ENCODE results near the gene TMEM94. TPM values are rescaled to one million over a fixed set of nuclear protein-coding genes. Genes with fewer than 3 reads are reported as not detected.

The TMEM94 gene
- total RNA-seq, 4 donors from 2014 or later, result 31.0 to 50.3 (median 42.8) TPM

DNA sequence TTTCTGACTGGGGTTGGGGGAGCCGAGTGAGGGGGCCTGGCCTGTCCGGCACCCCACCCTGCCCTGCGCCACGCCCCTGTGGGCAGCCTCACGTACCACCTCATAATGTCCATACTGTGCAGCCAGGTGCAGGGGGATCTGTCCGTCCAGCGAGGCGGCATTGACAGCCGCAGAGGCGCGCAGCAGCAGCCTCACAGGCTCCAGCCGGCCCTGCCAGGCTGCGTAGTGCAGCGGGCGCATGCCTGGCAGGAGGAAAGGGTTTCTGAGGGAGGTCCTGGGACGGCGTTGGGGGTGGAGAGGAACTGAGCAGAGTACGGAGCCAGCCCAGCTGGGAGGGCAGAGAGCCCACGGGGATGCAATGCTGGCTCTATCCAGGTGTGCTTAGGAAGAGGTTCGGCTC, 50.5 kb downstream of the TMEM94 start:
- peak overlapping the region in 3 of 4 donors; percentile 90 to 98 (median 90) for H3K27ac ChIP-seq
- no peaks in the 10 kb centered on the region for H3K27me3 ChIP-seq
- no peaks in the 10 kb centered on the region for H3K9me3 ChIP-seq
- H3K36me3 ChIP-seq, result peaks cover 0 to 72% of the 10 kb centered on the region in 2 donors
- TF ChIP-seq EP300 (IDR thresholded peaks at IDR 0.05) (no peak), POLR2AphosphoS5 (IDR thresholded peaks at IDR 0.05) (no peak), POLR2A (IDR thresholded peaks at IDR 0.05) (no peak)
- TF ChIP-seq, protein P1, sequence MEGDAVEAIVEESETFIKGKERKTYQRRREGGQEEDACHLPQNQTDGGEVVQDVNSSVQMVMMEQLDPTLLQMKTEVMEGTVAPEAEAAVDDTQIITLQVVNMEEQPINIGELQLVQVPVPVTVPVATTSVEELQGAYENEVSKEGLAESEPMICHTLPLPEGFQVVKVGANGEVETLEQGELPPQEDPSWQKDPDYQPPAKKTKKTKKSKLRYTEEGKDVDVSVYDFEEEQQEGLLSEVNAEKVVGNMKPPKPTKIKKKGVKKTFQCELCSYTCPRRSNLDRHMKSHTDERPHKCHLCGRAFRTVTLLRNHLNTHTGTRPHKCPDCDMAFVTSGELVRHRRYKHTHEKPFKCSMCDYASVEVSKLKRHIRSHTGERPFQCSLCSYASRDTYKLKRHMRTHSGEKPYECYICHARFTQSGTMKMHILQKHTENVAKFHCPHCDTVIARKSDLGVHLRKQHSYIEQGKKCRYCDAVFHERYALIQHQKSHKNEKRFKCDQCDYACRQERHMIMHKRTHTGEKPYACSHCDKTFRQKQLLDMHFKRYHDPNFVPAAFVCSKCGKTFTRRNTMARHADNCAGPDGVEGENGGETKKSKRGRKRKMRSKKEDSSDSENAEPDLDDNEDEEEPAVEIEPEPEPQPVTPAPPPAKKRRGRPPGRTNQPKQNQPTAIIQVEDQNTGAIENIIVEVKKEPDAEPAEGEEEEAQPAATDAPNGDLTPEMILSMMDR (IDR thresholded peaks at IDR 0.05), result no peak
- H3K4me3 ChIP-seq, result no peak overlapping the region
- no peak for ATAC-seq
- 78% methylated on average over 6 of the region's 20 CpGs; no CpG with 5 or more reads in 1 of the 2 donors for WGBS, 2 donors (ENCODE audit: low coverage in 1 of 2)
- peaks cover 0 to 75% (median 14%) of the 10 kb centered on the region in 3 donors for H3K4me1 ChIP-seq

DNA sequence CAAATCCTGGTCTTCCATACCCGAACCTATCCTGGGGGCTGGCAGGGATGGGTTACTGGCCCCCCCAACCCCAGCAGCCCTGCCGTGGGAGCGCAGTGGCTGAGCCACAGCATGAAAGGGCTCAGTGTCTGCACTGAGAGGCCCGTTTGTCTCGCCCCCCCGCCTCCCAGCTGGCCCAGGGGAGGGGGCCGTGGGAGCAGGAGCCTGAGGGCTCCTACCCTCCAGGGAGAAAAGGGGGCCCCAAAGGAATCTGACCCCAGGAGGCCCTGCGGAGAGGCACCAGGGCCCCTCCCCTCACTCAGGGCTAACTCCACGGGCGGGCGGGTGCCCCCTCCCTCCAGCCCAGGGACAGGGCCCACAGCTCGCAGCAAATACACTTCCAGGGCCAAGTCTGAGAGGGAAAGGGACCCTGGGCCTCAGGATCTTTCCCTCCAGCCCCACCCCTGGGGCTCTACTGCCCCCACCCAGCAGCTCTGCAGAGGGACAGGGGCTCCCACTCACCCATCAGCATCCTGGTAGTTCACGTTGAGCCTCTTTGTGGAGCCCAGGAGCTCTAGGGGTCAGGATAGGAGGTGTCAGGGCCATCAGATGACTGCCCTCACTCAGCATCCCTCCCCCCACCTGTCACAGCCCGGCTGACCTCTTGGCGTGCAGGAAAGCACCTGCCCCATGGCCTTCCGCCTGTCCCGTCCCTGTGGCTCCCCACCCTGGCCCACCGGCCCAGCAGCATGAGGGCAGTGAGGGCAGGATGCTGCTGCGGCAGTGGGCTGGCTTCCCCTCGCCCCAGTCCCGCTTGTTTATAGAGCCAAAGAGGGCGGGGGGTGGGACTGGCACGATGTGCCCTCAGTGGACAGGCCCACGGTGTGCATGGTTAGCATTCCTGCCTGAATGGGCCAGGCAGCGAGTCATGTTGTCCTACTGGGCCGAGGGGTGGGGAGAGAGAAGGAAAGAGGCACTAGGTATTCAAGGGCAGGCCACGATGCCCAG, 51.6 kb downstream of the TMEM94 start:
- peaks cover 0 to 76% (median 21%) of the 10 kb centered on the region in 3 donors for H3K4me1 ChIP-seq
- peak; percentile 28 for ATAC-seq
- peaks cover 0 to 60% of the 10 kb centered on the region in 2 donors for H3K36me3 ChIP-seq
- no peak overlapping the region for H3K4me3 ChIP-seq
- H3K27me3 ChIP-seq, result no peaks in the 10 kb centered on the region
- TF ChIP-seq, protein P1 (IDR thresholded peaks at IDR 0.05), result no peak
- TF ChIP-seq POLR2AphosphoS5 (IDR thresholded peaks at IDR 0.05) (no peak), EP300 (IDR thresholded peaks at IDR 0.05) (no peak), POLR2A (IDR thresholded peaks at IDR 0.05) (no peak)
- no peaks in the 10 kb centered on the region for H3K9me3 ChIP-seq
- H3K27ac ChIP-seq, result peak overlapping the region in 3 of 4 donors; percentile 90 to 98 (median 90)
- WGBS, 2 donors (ENCODE audit: low coverage in 1 of 2), result 57 to 80% methylated on average over 1 to 3 of the region's 27 CpGs

DNA sequence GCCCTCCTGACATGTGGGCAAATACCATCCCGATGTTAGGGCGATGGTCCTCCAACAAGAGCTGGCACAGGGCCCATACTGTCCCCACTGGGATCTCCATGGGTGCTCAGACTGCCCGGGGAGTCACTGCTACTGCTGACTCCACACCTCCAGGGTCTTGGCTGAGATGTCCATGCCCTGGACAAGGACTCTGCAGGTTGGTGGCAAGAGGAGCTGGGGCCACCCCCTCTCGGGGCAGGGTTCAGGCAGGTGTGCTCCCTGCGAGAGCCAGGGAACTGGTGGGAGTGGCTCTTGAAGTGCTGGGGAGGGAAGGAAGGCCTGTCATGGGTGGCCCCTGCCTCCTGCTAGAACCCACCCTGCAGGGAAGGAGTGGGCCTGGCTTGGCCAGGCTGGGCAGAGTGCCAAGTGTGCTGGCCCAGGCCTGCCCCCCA, 52.5 kb downstream of the TMEM94 start:
- TF ChIP-seq EP300 (IDR thresholded peaks at IDR 0.05), result no peak
- no peak for TF ChIP-seq POLR2A (IDR thresholded peaks at IDR 0.05)
- TF ChIP-seq POLR2AphosphoS5 (IDR thresholded peaks at IDR 0.05), result no peak
- TF ChIP-seq, protein P1 (IDR thresholded peaks at IDR 0.05), result no peak
- ATAC-seq, result no peak
- Histone ChIP-seq H3K27me3 (no peaks in the 10 kb centered on the region), H3K4me3 (peak overlapping the region in 1 of 2 donors; percentile 96), H3K9me3 (no peaks in the 10 kb centered on the region), H3K4me1 (peaks cover 0 to 82% (median 27%) of the 10 kb centered on the region in 3 donors), H3K36me3 (peaks cover 0 to 55% of the 10 kb centered on the region in 2 donors), H3K27ac (peak overlapping the region in 3 of 4 donors; percentile 90 to 98 (median 90))
- no CpG with 5 or more reads among the region's 5 CpGs for WGBS, 2 donors (ENCODE audit: low coverage in 1 of 2)

DNA sequence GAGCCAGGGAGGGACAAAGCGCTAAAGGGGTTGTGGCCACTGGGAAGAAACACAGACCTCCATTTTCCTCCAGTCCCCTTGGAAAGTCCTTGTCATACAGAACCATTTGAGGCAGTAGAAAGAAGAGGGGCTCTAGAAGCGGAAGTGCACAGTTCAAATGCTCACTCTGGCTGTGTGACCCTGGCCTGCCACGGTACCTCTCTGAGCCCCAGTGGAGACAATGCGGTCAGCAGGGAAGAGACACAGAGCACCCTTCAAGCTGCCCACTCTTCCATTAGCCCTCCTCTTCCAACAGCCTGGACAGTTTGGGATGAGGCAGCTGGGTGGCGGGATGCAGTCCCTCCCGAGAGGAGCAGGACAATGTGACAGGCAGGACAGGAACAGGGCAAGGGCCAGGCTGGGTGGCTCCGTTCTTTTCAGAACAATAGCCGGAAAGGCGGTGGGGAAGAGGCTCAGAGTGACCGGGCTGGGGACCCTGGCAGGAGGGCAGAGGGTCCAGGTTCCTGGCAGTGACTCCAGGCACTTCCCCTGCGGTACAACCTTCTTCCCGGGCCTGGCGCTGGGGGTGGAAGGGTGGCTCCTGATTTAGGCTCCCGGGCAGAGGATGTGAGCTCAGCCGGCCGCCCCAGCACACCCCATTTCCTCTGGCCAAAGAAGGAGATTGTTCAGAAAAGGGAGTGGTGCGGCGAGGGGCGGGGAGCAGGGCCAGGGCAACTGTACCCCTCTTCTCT, 53.3 kb downstream of the TMEM94 start:
- peaks cover 0 to 48% of the 10 kb centered on the region in 2 donors for H3K36me3 ChIP-seq
- no peaks in the 10 kb centered on the region for H3K27me3 ChIP-seq
- peak overlapping the region in 3 of 4 donors; percentile 90 to 98 (median 90) for H3K27ac ChIP-seq
- TF ChIP-seq EP300 (IDR thresholded peaks at IDR 0.05) (no peak), POLR2AphosphoS5 (IDR thresholded peaks at IDR 0.05) (peak; percentile 17), POLR2A (IDR thresholded peaks at IDR 0.05) (no peak)
- TF ChIP-seq, protein P1 (IDR thresholded peaks at IDR 0.05), result no peak
- H3K4me3 ChIP-seq, result peak overlapping the region in 1 of 2 donors; percentile 96
- peaks cover 0 to 82% (median 33%) of the 10 kb centered on the region in 3 donors for H3K4me1 ChIP-seq
- peak; percentile 54 for ATAC-seq
- H3K9me3 ChIP-seq, result no peaks in the 10 kb centered on the region
- WGBS, 2 donors (ENCODE audit: low coverage in 1 of 2), result 82 to 89% methylated on average over 3 of the region's 19 CpGs

Measured in gastroesophageal sphincter (tissue), 4 donors.